GM19324 (cell line): ENCODE data around the gene TRAPPC6A.

ENCODE experiments used
- ATAC-seq: cut with Tn5 transposase; IDR thresholded peaks from one replicate; pipeline ENCODE4 v1.9.1; 2021; ENCODE audit warnings: mild to moderate bottlenecking, moderate library complexity; ENCODE audit not compliant: unreplicated experiment, low FRiP score

The TRAPPC6A gene, protein sequence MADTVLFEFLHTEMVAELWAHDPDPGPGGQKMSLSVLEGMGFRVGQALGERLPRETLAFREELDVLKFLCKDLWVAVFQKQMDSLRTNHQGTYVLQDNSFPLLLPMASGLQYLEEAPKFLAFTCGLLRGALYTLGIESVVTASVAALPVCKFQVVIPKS

DNA sequence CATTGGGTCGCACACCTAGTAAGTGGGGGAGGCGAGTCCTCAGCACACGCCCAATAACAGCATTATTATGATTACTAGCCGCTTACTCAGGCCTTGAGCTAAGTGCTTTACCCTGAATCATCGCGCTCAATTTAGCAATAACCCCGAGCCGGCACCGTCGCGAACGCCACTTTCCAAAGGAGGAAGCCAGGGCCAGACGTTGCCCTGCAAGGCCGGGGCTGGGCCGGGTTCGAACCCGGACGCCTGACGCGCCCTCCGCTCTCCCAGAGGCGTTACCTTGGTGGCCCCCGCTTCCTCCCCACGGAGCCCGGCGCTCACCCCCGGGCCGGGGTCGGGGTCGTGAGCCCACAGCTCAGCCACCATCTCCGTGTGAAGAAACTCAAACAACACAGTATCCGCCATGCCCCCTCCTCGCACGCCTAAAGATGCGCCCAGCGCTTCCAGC is at the start of gene TRAPPC6A:
TRAPPC6A (minus strand) TSS at position 421 of the 445 bp plus-strand sequence; CDS start at position 402, 19 bp downstream.
- no peak for ATAC-seq

DNA sequence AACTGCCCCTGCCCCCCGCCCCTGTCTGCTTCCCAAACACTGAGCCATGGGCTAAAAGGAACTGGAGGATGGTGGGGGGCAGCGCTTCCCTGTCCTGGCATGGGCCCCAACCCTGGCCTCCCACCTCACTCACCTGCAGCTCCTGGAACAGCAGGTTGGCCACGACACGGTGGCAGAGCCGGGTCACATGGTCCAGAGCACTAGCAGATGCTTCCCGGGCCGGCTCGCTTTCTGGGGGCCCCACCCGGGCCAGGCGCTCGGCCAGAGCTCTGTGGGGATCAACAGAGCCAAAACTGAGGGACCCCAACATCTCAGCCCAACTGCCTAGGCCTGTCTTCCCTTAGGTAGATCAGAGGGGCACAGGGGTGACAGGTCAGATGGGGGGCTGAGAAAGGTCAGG is 46.6 kb upstream of the TRAPPC6A start:
- ATAC-seq, result no peak

GRCh38 chr19:45223879-45224278 is 45.8 kb upstream of the TRAPPC6A start:
- ATAC-seq, result no peak

- ATAC-seq, result no peak
These were observed 44.7 kb upstream of the TRAPPC6A start for GRCh38 chr19:45222724-45223123.

- no peak for ATAC-seq
These were observed 41.1 kb upstream of the TRAPPC6A start for GRCh38 chr19:45218911-45219743.

DNA sequence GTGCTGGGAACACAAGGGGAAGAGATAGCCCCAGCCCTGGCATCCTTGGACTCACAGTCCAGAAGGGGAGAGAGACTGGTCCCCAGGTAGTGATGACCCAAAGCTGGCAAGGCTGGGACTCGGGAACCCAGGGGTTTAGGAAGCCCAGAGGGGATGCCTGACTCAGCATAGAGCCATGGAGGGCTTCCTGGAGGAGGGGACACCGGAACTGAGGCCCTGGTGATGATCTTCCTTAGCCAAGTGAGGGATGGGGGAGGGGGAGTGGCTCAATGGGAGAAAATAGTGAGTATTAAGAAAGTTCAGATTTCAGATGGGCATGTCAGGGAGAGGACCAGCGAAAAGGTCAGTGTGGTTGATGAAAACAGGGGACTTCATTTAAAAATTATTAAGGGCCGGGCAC is 40.4 kb upstream of the TRAPPC6A start:
- no peak for ATAC-seq

DNA sequence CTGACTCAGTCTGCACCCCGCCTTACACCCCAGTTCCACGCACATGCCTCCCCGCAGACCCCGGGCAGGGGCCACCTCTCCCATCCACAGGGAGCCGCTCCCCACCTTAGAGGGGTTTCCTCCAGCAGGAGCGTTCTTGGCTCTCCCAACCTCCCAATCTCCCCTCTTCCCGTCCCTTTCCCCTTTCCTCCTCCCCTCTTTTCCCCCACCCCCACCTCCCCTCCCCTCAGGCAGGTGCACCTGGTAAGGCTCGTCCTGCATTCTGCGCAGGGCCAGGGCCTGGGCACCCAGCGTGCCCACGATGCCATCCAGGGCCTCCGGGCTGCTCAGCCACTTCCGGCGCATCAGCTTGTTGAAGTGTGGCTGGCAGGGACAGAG is 39.9 kb upstream of the TRAPPC6A start:
- ATAC-seq, result no peak

DNA sequence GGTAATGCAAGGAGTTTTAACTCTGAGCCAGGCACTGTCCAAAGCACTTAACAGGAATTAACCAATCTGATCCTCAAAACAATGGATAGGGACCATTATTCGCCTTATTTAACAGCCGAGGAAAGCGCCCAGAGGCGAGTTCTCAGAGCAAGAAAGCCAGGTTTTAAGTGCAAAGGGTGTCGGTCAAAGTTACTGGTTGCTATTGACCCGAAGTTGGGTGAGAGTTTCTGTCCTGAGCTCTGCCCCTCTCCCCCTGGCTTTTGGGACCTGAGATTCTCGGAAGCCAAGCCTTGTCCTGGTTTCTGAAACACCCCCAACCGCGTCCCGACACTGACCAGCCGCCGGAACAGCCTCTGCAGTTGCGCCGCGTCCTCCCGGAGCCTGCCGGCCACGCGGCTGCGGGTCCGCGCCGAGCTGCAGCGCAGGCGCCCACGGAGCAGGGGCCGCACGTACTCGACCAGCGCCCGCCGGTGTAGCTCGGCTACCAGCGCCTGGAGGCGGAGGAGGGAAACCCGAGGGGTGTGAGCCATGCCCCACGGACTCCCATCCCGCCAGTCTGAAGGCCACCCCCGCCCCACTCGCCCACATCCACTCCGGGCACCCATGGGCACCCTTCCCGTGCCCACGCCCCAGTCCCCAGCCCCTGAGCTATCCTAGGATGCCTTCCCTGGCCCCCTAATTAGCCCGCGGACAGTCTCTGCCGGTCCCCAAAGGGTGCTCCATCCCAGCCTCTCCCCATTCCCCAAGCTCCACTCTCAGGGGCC is 39.3 kb upstream of the TRAPPC6A start:
- ATAC-seq, result no peak

- ATAC-seq, result no peak
These were observed 38.6 kb upstream of the TRAPPC6A start for GRCh38 chr19:45216667-45217066.

- no peak for ATAC-seq
These were observed 37.6 kb upstream of the TRAPPC6A start for GRCh38 chr19:45215391-45216191.

DNA sequence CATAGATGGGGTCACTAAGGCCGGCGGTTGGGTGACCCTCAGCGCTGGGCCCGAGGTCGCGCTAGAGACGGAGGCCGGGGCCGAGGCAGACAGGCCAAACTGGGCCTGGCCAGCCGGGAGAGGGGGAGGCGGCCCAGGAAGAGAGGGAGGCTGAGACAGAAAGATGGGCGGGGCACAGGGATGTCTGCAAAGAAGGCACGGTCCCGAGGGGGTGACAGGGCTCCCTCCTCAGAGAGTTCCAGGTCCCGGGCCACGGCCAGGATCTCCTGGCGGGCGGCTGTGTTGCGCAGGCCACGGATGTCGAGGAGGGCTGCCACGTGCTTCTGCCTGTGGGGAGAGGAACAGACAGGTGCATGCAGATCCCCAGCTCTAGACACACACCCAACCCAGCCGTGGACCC is 35.0 kb upstream of the TRAPPC6A start:
- ATAC-seq, result no peak

DNA sequence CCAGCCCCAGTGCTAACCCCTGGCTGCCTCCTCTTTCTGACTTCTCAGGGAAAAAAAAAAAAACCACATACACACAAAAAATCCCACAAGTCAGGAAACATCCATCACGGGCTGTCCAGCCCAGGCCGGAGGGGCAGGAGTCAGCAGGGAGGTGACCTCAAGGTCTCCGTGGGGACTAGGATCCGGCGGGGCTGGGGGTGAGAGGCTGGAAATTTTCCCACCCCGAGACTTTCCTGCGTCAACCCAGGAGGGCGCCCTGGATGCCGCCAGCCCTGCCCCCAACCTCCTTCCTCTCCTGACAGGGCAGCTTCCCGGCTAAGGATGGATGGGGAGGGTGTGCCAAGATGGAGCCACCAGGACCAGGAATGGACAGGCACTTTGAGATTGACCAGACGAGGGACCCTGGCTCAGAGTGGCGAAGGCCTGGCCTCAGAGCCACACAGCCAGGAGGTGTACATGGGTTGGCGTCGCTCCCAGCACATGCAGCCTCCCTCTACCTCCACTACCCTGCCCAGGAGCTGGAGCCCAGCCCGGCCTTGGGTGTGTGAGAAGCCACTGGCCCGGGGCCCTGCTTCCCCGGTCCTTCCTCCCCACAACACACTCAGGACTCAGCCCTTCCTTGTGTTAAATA is 33.8 kb upstream of the TRAPPC6A start:
- ATAC-seq, result no peak

DNA sequence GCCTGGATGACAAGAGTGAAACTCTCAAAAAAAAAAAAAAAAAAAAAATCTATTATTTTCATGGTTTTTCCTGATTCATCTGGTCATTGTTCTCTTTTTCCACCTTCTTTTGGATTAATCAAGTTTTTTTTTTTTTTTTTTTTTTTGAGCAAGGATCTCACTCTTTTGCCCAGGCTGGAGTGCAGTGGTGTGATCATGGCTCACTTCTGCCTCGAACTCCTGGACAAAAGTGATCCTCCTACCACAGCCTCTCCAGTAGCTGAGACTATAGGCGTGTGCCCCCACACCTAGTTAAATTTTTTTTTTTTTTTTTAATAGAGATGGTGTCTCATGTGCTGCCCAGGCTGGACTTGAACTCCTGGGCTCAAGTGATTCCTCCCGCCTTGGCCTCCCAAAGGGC is 28.3 kb upstream of the TRAPPC6A start:
- ATAC-seq, result no peak

GRCh38 chr19:45205810-45206209 is 27.8 kb upstream of the TRAPPC6A start:
- no peak for ATAC-seq

GRCh38 chr19:45202637-45203036 is 24.6 kb upstream of the TRAPPC6A start:
- no peak for ATAC-seq

DNA sequence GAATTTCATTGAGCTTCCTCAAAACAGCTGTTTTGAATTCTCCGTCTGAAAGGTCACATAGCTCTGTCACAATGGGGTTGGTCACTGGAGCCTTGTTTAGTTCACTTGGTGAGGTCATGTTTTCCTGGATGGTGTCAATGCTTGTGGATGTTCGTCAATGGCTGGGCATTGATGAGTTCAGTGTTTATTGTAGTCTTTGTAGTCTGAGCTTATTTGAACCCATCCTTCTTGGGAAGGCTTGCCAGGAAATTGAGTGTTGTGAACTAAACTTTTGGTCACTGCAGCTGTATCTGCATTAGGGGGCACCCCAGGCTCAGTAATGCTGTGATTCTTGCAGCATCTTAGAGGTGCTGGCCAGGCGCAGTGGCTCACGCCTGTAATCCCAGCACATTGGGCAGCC is 22.5 kb upstream of the TRAPPC6A start:
- ATAC-seq, result no peak

- no peak for ATAC-seq
These were observed 17.7 kb upstream of the TRAPPC6A start for GRCh38 chr19:45195764-45196163.

DNA sequence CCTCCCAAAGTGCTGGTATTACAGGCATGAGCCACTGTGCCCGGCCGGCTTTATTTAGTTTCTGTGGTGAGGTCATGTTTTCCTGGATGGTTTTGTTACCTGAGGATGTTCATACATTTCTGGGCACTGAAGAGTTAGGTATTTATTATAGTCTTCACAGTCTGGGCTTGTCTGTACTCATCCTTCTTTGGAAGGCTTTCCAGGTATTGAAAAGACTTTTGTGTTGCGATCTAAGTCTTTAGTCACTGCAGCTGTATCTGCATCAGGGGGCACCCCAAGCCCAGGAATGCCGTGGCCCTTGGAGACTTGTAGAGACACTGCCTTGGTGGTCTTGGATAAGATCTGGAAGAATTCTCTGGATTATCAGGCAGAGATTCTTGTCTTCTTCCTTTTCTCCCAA is 13.3 kb upstream of the TRAPPC6A start:
- ATAC-seq, result no peak

- no peak for ATAC-seq
These were observed 11.9 kb upstream of the TRAPPC6A start for GRCh38 chr19:45189971-45190370.

- no peak for ATAC-seq
These were observed 9.5 kb upstream of the TRAPPC6A start for GRCh38 chr19:45187421-45188100.
